Stimulated activated naive B cell treated with anti-CD40 and anti-IgM and Interleukin-4, amounts not matched to agents 10 μg/mL and 1 μg/mL and 100 μg/mL, for 72 hours (primary cell): ENCODE results near the gene SMU1.
"Not testable (repeated sequence)": the region's sequence is repeated elsewhere in the genome, so short reads cannot be mapped to it uniquely, and the experiment has no call there.

Experiments used
- ATAC-seq, 2 donors: fragments of 150-1000 bp; cut with Tn5 transposase; replicated peaks; 2 replicates each; pipeline ENCODE4 v1.10.0; 2021; ENCODE audit warnings: moderate library complexity in 1 of 2
- DNase-seq: peaks from one replicate; pipeline ENCODE4 v3.0.0; 2021
- H3K27ac Mint-ChIP-seq: one replicate; pipeline ENCODE4 v1.8.0; 2022; ENCODE audit warnings: mild to moderate bottlenecking, mixed read lengths
- H3K27me3 Mint-ChIP-seq, 2 donors: one replicate each; pipeline ENCODE4 v1.8.0; 2022; ENCODE audit warnings: mixed read lengths in 2 of 2
- H3K36me3 Mint-ChIP-seq, 2 donors: one replicate each; pipeline ENCODE4 v1.8.0; 2022; ENCODE audit warnings: mixed read lengths in 2 of 2, mild to moderate bottlenecking in 1 of 2
- H3K4me1 Mint-ChIP-seq, 2 donors: one replicate each; pipeline ENCODE4 v1.8.0; 2022; ENCODE audit warnings: mixed read lengths in 2 of 2, mild to moderate bottlenecking in 1 of 2
- H3K4me3 Mint-ChIP-seq, 2 donors: one replicate each; pipeline ENCODE4 v1.8.0; 2022; ENCODE audit warnings: mild to moderate bottlenecking in 2 of 2, mixed read lengths in 2 of 2, moderate library complexity in 1 of 2
- H3K9me3 Mint-ChIP-seq, 2 donors: one replicate each; pipeline ENCODE4 v1.8.0; 2022; ENCODE audit warnings: mixed read lengths in 2 of 2, mild to moderate bottlenecking in 1 of 2

SMU1 gene

GRCh38 chr9:33024126-33024965 is 52.1 kb downstream of the SMU1 start:
- Mint-ChIP-seq H3K4me1 (peaks cover 23 to 59% of the 10 kb centered on the region in 2 donors), H3K36me3 (peaks cover 32 to 46% of the 10 kb centered on the region in 2 donors), H3K9me3 (no peaks in the 10 kb centered on the region), H3K27ac (peak overlapping the region; percentile 96), H3K27me3 (no peaks in the 10 kb centered on the region), H3K4me3 (peak overlapping the region; percentile 93 to 98)
- DNase-seq (no peak), ATAC-seq (peak; percentile 6 to 20)

GRCh38 chr9:33023661-33024060 is 52.8 kb downstream of the SMU1 start:
- Mint-ChIP-seq H3K36me3 (peaks cover 32 to 46% of the 10 kb centered on the region in 2 donors), H3K9me3 (no peaks in the 10 kb centered on the region), H3K27ac (no peak overlapping the region), H3K27me3 (no peaks in the 10 kb centered on the region), H3K4me3 (peak overlapping the region; percentile 93 to 98), H3K4me1 (peaks cover 23 to 52% of the 10 kb centered on the region in 2 donors)
- DNase-seq (no peak), ATAC-seq (no peak)

DNA sequence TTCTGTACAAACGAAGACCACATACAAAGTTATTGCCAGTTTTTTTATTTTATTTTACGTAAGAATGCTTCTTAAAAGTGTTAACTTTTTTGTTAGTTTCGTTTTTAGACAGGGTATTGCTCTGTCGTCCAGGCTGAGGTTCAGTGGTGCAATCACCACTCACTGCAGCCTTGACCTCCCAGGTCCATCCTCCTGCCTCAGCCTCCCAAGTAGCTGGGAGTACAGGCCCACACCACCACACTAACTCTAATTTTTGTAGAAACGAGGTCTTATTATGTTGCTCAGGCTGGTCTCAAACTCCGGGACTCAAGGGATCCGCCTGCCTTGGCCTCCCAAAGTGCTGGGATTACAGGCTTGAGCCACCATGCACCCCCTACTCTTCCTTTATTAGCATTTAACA is 53.7 kb downstream of the SMU1 start:
- no peak for ATAC-seq
- H3K36me3 Mint-ChIP-seq = peaks cover 27 to 43% of the 10 kb centered on the region in 2 donors
- H3K4me3 Mint-ChIP-seq = no peak overlapping the region
- no peaks in the 10 kb centered on the region for H3K9me3 Mint-ChIP-seq
- no peaks in the 10 kb centered on the region for H3K27me3 Mint-ChIP-seq
- no peak for DNase-seq
- no peak overlapping the region for H3K27ac Mint-ChIP-seq
- H3K4me1 Mint-ChIP-seq = peaks cover 23 to 46% of the 10 kb centered on the region in 2 donors

- Mint-ChIP-seq H3K4me3 (no peak overlapping the region), H3K27ac (no peak overlapping the region), H3K4me1 (peaks cover 23 to 42% of the 10 kb centered on the region in 2 donors), H3K9me3 (no peaks in the 10 kb centered on the region), H3K27me3 (no peaks in the 10 kb centered on the region), H3K36me3 (peaks cover 26 to 43% of the 10 kb centered on the region in 2 donors)
- DNase-seq (no peak), ATAC-seq (no peak)
Measured at GRCh38 chr9:33022303-33022702, 54.2 kb downstream of the SMU1 start.

GRCh38 chr9:33019797-33020196 is 56.7 kb downstream of the SMU1 start:
- no peak for DNase-seq
- Mint-ChIP-seq H3K27ac (no peak overlapping the region), H3K36me3 (peaks cover 13 to 28% of the 10 kb centered on the region in 2 donors), H3K27me3 (no peaks in the 10 kb centered on the region), H3K4me1 (peaks cover 13 to 32% of the 10 kb centered on the region in 2 donors), H3K9me3 (no peaks in the 10 kb centered on the region), H3K4me3 (no peak overlapping the region)
- ATAC-seq = no peak

DNA sequence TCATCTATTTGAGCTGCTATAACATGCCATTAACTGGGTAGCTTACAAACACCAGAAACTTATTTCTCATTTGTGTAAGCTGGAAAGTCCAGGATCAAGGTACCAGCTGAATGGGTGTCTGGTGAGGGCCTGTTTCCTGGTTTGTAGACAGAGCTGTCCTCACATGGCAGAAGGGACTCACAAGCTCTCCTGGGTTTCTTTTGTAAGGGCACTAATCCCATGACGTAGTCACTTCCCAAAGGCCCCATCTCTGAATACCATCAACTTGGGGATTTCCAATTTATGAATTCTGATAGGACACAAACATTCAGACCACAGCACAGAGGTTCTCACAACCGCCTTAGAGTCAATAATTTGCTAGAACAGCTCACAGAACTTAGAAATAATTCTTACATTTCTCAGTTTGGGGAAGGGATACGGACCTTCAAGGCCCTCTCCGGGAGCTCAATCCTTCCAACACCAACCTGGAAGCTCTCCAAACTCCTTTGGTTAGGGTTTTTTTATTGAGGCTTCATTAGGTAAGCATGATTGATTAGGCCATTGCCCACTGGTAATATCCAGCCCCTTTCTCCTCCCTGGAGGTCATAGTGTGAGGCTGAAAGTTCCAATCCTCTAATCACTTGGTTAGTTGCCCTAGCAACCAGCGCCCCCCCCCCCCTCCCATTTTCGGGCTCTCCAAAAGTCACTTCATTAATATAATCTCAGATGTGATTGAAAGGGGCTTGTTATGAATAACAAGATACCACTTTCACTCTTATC is 59.0 kb downstream of the SMU1 start:
- Mint-ChIP-seq H3K27ac (no peak overlapping the region), H3K9me3 (no peaks in the 10 kb centered on the region), H3K27me3 (no peaks in the 10 kb centered on the region), H3K4me1 (peaks cover 2 to 14% of the 10 kb centered on the region in 2 donors), H3K36me3 (peaks cover 3 to 19% of the 10 kb centered on the region in 2 donors), H3K4me3 (no peak overlapping the region)
- ATAC-seq (peak; percentile 59 to 72), DNase-seq (no peak)

- no peak overlapping the region for H3K27ac Mint-ChIP-seq
- no peak overlapping the region for H3K4me3 Mint-ChIP-seq
- no peaks in the 10 kb centered on the region for H3K9me3 Mint-ChIP-seq
- H3K4me1 Mint-ChIP-seq = peaks cover 2 to 5% of the 10 kb centered on the region in 2 donors
- no peaks in the 10 kb centered on the region for H3K27me3 Mint-ChIP-seq
- no peak for ATAC-seq
- no peak for DNase-seq
- H3K36me3 Mint-ChIP-seq = peaks cover 7 to 10% of the 10 kb centered on the region in 2 donors
Measured at GRCh38 chr9:33014665-33015014, 61.8 kb downstream of the SMU1 start.

DNA sequence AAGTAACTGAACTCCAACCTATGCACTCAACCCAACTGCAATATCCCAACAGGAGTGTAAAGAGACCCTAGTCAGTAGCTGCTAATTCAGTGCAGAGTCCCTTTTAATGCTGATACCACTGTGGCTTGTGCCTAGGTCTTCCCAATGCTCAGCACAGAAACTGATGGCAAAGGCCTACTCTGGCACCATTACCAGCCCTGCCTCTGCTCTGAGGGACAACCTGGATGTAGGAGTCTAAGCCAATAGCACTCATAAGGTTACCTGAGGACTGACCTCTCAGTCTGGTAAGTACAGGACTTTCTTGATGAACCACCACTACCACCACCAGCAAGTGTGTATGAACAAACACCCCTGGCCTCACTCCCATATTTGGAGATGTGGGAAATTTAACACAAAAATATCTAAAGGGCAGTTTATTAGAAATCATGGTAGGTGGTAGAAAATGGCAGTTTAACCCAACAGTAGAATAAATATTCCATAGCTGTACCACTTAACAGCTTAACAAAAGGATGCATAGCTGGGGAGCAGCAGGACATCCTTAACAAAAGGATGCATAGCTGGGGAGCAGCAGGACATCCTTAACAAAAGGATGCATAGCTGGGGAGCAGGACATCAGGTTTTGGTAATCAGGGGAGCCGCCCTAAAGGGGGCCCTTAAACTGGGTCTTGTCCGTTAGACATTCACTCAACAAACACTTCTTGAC is 62.4 kb downstream of the SMU1 start:
- H3K36me3 Mint-ChIP-seq = peaks cover 4 to 10% of the 10 kb centered on the region in 2 donors
- no peak for ATAC-seq
- no peaks in the 10 kb centered on the region for H3K27me3 Mint-ChIP-seq
- no peak overlapping the region for H3K4me3 Mint-ChIP-seq
- no peaks in the 10 kb centered on the region for H3K9me3 Mint-ChIP-seq
- DNase-seq = no peak
- H3K4me1 Mint-ChIP-seq = peaks cover 2 to 5% of the 10 kb centered on the region in 2 donors
- no peak overlapping the region for H3K27ac Mint-ChIP-seq

GRCh38 chr9:33012328-33013069 is 64.0 kb downstream of the SMU1 start:
- Mint-ChIP-seq H3K4me3 (no peak overlapping the region), H3K27ac (no peak overlapping the region), H3K4me1 (peaks cover 2 to 5% of the 10 kb centered on the region in 2 donors), H3K27me3 (no peaks in the 10 kb centered on the region), H3K36me3 (peaks cover 4 to 10% of the 10 kb centered on the region in 2 donors), H3K9me3 (no peaks in the 10 kb centered on the region)
- no peak for DNase-seq
- no peak for ATAC-seq

DNA sequence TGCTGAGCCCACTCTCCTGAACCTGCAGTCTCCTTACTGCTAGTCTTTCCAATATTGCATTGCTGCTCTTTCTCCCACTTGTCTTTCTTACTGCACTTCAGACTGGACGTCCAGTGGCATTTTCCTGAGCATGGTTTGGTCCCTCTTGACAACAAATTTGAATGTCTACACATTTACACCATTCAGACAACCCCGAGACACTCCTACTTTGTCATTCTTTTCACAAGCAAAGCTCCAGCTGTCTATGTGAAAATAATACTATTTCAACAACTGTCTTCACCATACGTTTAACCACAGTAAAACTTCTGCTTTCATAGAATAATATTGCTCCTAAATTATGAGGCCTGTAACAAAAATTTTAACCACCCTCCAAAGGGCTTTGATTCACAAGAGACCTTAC is 64.6 kb downstream of the SMU1 start:
- DNase-seq = no peak
- Mint-ChIP-seq H3K27me3 (no peaks in the 10 kb centered on the region), H3K9me3 (no peaks in the 10 kb centered on the region), H3K4me1 (peaks cover 0 to 2% of the 10 kb centered on the region in 2 donors), H3K27ac (no peak overlapping the region), H3K36me3 (peaks cover 4 to 10% of the 10 kb centered on the region in 2 donors), H3K4me3 (no peak overlapping the region)
- no peak for ATAC-seq

- Mint-ChIP-seq H3K9me3 (no peaks in the 10 kb centered on the region), H3K4me1 (peaks cover 2% of the 10 kb centered on the region in 2 donors), H3K27me3 (no peaks in the 10 kb centered on the region), H3K27ac (no peak overlapping the region), H3K36me3 (peaks cover 4 to 10% of the 10 kb centered on the region in 2 donors), H3K4me3 (no peak overlapping the region)
- DNase-seq (no peak), ATAC-seq (no peak)
Measured at GRCh38 chr9:33007755-33008154, 68.7 kb downstream of the SMU1 start.

GRCh38 chr9:33005335-33005734 is 71.1 kb downstream of the SMU1 start:
- H3K27ac Mint-ChIP-seq, H3K9me3 Mint-ChIP-seq, DNase-seq, H3K27me3 Mint-ChIP-seq, H3K36me3 Mint-ChIP-seq, H3K4me3 Mint-ChIP-seq, ATAC-seq: not testable (repeated sequence)
- H3K4me1 Mint-ChIP-seq = peaks cover 8 to 14% of the 10 kb centered on the region in 2 donors

DNA sequence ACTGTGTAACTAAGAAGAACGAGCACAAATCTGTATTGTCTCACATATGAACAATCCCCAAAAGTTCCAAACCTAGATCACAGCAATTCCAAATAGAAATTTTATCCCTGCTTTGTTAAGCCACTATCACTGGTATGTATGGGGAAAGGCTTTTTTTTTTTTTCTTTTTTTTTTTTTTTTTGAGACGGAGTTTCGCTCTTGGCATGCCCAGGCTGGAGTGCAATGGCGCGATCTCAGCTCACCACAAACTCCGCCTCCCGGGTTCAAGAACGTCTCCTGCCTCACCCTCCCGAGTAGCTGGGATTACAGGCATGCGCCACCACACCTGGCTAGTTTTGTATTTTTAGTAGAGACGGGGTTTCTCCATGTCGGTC is 75.8 kb downstream of the SMU1 start:
- H3K27ac Mint-ChIP-seq = peak overlapping the region; percentile 94
- H3K9me3 Mint-ChIP-seq, H3K27me3 Mint-ChIP-seq: not testable (repeated sequence)
- H3K4me3 Mint-ChIP-seq = peak overlapping the region; percentile 87
- peaks cover 23 to 31% of the 10 kb centered on the region in 2 donors for H3K36me3 Mint-ChIP-seq
- peaks cover 27 to 34% of the 10 kb centered on the region in 2 donors for H3K4me1 Mint-ChIP-seq
- DNase-seq (peak; percentile 5), ATAC-seq (peak; percentile 11 to 27)
